T-helper 1 cell treated with Interleukin-12 subunit alpha and Interleukin-12 subunit beta and Interleukin-4 antibody, amounts not matched to agents 30 ng/mL and 1 ng/mL, for 36 hours (primary cell): ENCODE results near the gene KCNQ5. TPM values are rescaled to one million over a fixed set of nuclear protein-coding genes. Genes with fewer than 3 reads are reported as not detected.

Experiments used
- intact Hi-C: fragments of 100-400 bp; cut with micrococcal nuclease; formaldehyde crosslinking; loops from one replicate; pipeline ENCODE4 v1.15.1; 2024
- total RNA-seq: library from RNA; stranded (reverse); gene quantifications from 2 replicates; pipeline ENCODE4 v1.2.3, GENCODE V29; 2022

Gene KCNQ5
- 3.4 and 4.1 TPM in 2 replicates for total RNA-seq

- intact Hi-C loops, result loop anchor here (1.0 to 10.0 kb wide), 7 partner anchors 641 to 1337 kb away; partner anchors contain the start of genes EEF1A1, KHDC1, MTO1 and OGFRL1
Measured at GRCh38 chr6:72621291-72622093, at the start of gene KCNQ5. TSS of gene KCNQ5 (plus strand) at chr6:72622064.

GRCh38 chr6:72579865-72580264 is 42.0 kb upstream of the KCNQ5 start:
- intact Hi-C loops, result loop anchor here (1.0 kb wide), 1 partner anchor 168 kb away; no protein-coding TSS in a partner anchor

GRCh38 chr6:72580281-72580940 is 41.5 kb upstream of the KCNQ5 start:
- intact Hi-C loops, result loop anchor here (1.0 kb wide), 1 partner anchor 168 kb away; no protein-coding TSS in a partner anchor

- intact Hi-C loops, result loop anchor here (1.0 kb wide), 1 partner anchor 169 kb away; no protein-coding TSS in a partner anchor
Measured at GRCh38 chr6:72580950-72581349, 40.9 kb upstream of the KCNQ5 start.

- intact Hi-C loops, result no loop called here
Measured at GRCh38 chr6:72588155-72588554, 33.7 kb upstream of the KCNQ5 start.

GRCh38 chr6:72589096-72589495 is 32.8 kb upstream of the KCNQ5 start:
- intact Hi-C loops, result no loop called here

GRCh38 chr6:72595812-72596211 is 26.1 kb upstream of the KCNQ5 start:
- intact Hi-C loops, result no loop called here

GRCh38 chr6:72616406-72617015 is 5.4 kb upstream of the KCNQ5 start:
- intact Hi-C loops, result loop anchor here (1.0 kb wide), 4 partner anchors 204 to 710 kb away; no protein-coding TSS in a partner anchor

- intact Hi-C loops, result no loop called here
Measured at GRCh38 chr6:72617721-72618120, 4.1 kb upstream of the KCNQ5 start.

- intact Hi-C loops, result loop anchor here (1.0 to 10.0 kb wide), 7 partner anchors 29 to 1335 kb away; partner anchors contain the start of genes KHDC1, MTO1 and OGFRL1
Measured at GRCh38 chr6:72619883-72620696, 1.8 kb upstream of the KCNQ5 start.

GRCh38 chr6:72620871-72621290 is 983 bp upstream of the KCNQ5 start:
- intact Hi-C loops, result loop anchor here (1.0 to 10.0 kb wide), 7 partner anchors 28 to 1336 kb away; partner anchors contain the start of genes KHDC1, MTO1 and OGFRL1

- intact Hi-C loops, result loop anchor here (1.0 to 10.0 kb wide), 5 partner anchors 766 to 1338 kb away; partner anchors contain the start of genes EEF1A1, MTO1, OGFRL1 and SLC17A5
Measured at GRCh38 chr6:72622094-72622940, 453 bp downstream of the KCNQ5 start.

- intact Hi-C loops, result loop anchor here (1.0 to 10.0 kb wide), 6 partner anchors 506 to 1339 kb away; partner anchors contain the start of genes EEF1A1, MTO1 and OGFRL1
Measured at GRCh38 chr6:72623808-72624207, 1.9 kb downstream of the KCNQ5 start.

- intact Hi-C loops, result loop anchor here (1.0 to 10.0 kb wide), 4 partner anchors 506 to 1340 kb away; partner anchors contain the start of genes MTO1 and OGFRL1
Measured at GRCh38 chr6:72624557-72625160, 2.8 kb downstream of the KCNQ5 start.

GRCh38 chr6:72626126-72626525 is 4.3 kb downstream of the KCNQ5 start:
- intact Hi-C loops, result loop anchor here (10.0 kb wide), 1 partner anchor 1341 kb away; the partner anchor contains the start of gene OGFRL1

GRCh38 chr6:72627539-72627938 is 5.7 kb downstream of the KCNQ5 start:
- intact Hi-C loops, result loop anchor here (10.0 kb wide), 1 partner anchor 1343 kb away; the partner anchor contains the start of gene OGFRL1

GRCh38 chr6:72631480-72631879 is 9.6 kb downstream of the KCNQ5 start:
- intact Hi-C loops, result no loop called here

GRCh38 chr6:72635636-72636035 is 13.8 kb downstream of the KCNQ5 start:
- intact Hi-C loops, result no loop called here

- intact Hi-C loops, result no loop called here
Measured at GRCh38 chr6:72636215-72636614, 14.4 kb downstream of the KCNQ5 start.
